Lower leg skin (tissue), 3 donors: ENCODE results near the gene SUPT20H.

Experiments used
- CTCF ChIP-seq, 3 donors: fragments of 450-650 bp; IDR thresholded peaks; one replicate each; pipeline ENCODE4 v1.5.1; 2016; ENCODE audit warnings: antibody characterized with exemption in 3 of 3, mild to moderate bottlenecking in 3 of 3, moderate library complexity in 2 of 3
- POLR2A ChIP-seq, 2 donors: fragments of 450-650 bp; IDR thresholded peaks; one replicate each; pipeline ENCODE4 v1.6.1; 2016 to 2017; ENCODE audit warnings: antibody characterized with exemption in 2 of 2, mild to moderate bottlenecking in 1 of 2, moderate library complexity in 1 of 2

- TF ChIP-seq CTCF (IDR thresholded peaks at IDR 0.05) (no peak), POLR2A (IDR thresholded peaks at IDR 0.05) (no peak)
Measured at GRCh38 chr13:37070956-37071355, 11.5 kb upstream of the SUPT20H start.
